K562 (cell line): Measurements from ENCODE around the gene TPPP. TPM values are rescaled to one million over a fixed set of nuclear protein-coding genes. Genes with fewer than 3 reads are reported as not detected.

Experiments
- ATAC-seq: fragments of 200-7000 bp; cut with Tn5 transposase; 3 replicates; pipeline ENCODE4 v1.9.1; 2020; ENCODE audit warnings: moderate library complexity
- BruUV-seq: library from RNA; stranded (reverse); fragments of 400-500 nt; replicated peaks from 2 replicates; lab custom pipeline; 2021; lab: Mats Ljungman, UMichigan
- CTCF ChIA-PET: fragments of 300-600 bp; formaldehyde crosslinking; extraction: SDS; loops from one replicate; lab custom pipeline; 2021; ENCODE audit warnings: low intra/inter-chr PET ratio; lab: Yijun Ruan, JAX
- POLR2A ChIA-PET: fragments of 300-600, 350-650 bp; sonication (Branson Sonifier 250); formaldehyde crosslinking; extraction: SDS; loops from one replicate; lab custom pipeline; 2021; ENCODE audit warnings: antibody characterized with exemption, inconsistent platforms; lab: Yijun Ruan, JAX
- DNase-seq, 4 experiments: peaks; one replicate each; pipeline versions ENCODE4 v3.0.0 to v3.0.0-alpha.2; 2011 to 2018; ENCODE audit warnings: low spot score in 3 of 4, mixed read lengths in 3 of 4; ENCODE audit errors: extremely low read depth in 1 of 4
- FAIRE-seq: peaks from 2 replicates; lab custom pipeline; 2011; peaks lifted over from hg19 to GRCh38; lab: Jason Lieb, UNC
- H2AFZ ChIP-seq: 2 replicates; pipeline ENCODE4 v1.6.0; 2011; ENCODE audit warnings: low read depth, low read length, control low read depth, inconsistent platforms
- H3K27ac ChIP-seq: fragments of 200-600 bp; 3 replicates; pipeline ENCODE4 v1.8.0; 2011; ENCODE audit warnings: low read depth, mild to moderate bottlenecking, control low read depth, inconsistent platforms, low read length, moderate library complexity, mixed read lengths; ENCODE audit errors: extremely low read depth
- H3K27me3 ChIP-seq, 2 experiments: fragments of 300-600 bp in 1 of 2; 2 replicates in 1 of 2; 3 replicates in 1 of 2; pipeline versions ENCODE4 v1.6.0 to v1.8.0; 2011; ENCODE audit warnings: inconsistent platforms in 2 of 2, low read length in 2 of 2, mild to moderate bottlenecking in 1 of 2, mixed read lengths in 1 of 2, moderate library complexity in 1 of 2; ENCODE audit not compliant: control insufficient read depth in 2 of 2, insufficient read depth in 2 of 2
- H3K36me3 ChIP-seq: fragments of 300-600 bp; 3 replicates; pipeline ENCODE4 v1.8.0; 2011; ENCODE audit warnings: mild to moderate bottlenecking, low read length, inconsistent platforms; ENCODE audit not compliant: control insufficient read depth, insufficient read depth
- H3K4me1 ChIP-seq, 2 experiments: fragments of 200-600 bp in 1 of 2; replicated peaks in 1 of 2; 2 replicates in 1 of 2; 3 replicates in 1 of 2; pipeline versions ENCODE4 v1.5.1 to v1.8.0; 2011; ENCODE audit warnings: inconsistent platforms in 2 of 2, low read length in 2 of 2, mild to moderate bottlenecking in 1 of 2, mixed read lengths in 1 of 2, moderate library complexity in 1 of 2; ENCODE audit not compliant: control insufficient read depth in 2 of 2, insufficient read depth in 2 of 2
- H3K4me2 ChIP-seq: 2 replicates; pipeline ENCODE4 v1.6.1; 2011; ENCODE audit warnings: low read length, control low read depth, inconsistent platforms, mixed read lengths; ENCODE audit not compliant: insufficient read depth
- H3K4me3 ChIP-seq: fragments of 200-600 bp; sonication (generic), shearing (Covaris generic); 2 replicates; pipeline ENCODE4 v1.5.1; 2016; ENCODE audit warnings: control low read depth, inconsistent platforms
- H3K79me2 ChIP-seq: fragments of 200-600 bp; 3 replicates; pipeline ENCODE4 v1.8.0; 2011; ENCODE audit warnings: low read length, inconsistent platforms; ENCODE audit not compliant: control insufficient read depth, insufficient read depth
- H3K9ac ChIP-seq, 2 experiments: 2 replicates each; pipeline versions ENCODE4 v1.6.0 to v1.6.1; 2011; ENCODE audit warnings: low read depth in 2 of 2, low read length in 2 of 2, control low read depth in 1 of 2, inconsistent platforms in 1 of 2, mild to moderate bottlenecking in 1 of 2, mixed read lengths in 1 of 2; ENCODE audit not compliant: insufficient read depth in 1 of 2
- H3K9me1 ChIP-seq: one replicate; pipeline ENCODE4 v1.6.0; 2011; ENCODE audit warnings: inconsistent platforms, mild to moderate bottlenecking, low read length, moderate library complexity; ENCODE audit not compliant: control insufficient read depth, insufficient read depth
- H3K9me3 ChIP-seq: replicated peaks from 2 replicates; pipeline ENCODE4 v1.5.1; 2011; ENCODE audit warnings: low read depth, low read length, inconsistent platforms; ENCODE audit not compliant: control insufficient read depth, insufficient read depth
- H4K20me1 ChIP-seq: replicated peaks from 2 replicates; pipeline ENCODE4 v1.6.1; 2011; ENCODE audit warnings: low read length, inconsistent platforms, mixed read lengths; ENCODE audit not compliant: control insufficient read depth, insufficient read depth
- POLR2G ChIP-seq: fragments of 200-400 bp; formaldehyde crosslinking; IDR thresholded peaks from 2 replicates; pipeline ENCODE4 v1.6.1; 2017; ENCODE audit warnings: low read depth, mild to moderate bottlenecking, antibody characterized with exemption, low read length, moderate library complexity
- ZNF212 ChIP-seq: fragments of 450-650 bp; formaldehyde crosslinking; IDR thresholded peaks from 2 replicates; pipeline ENCODE4 v1.4.0; 2020; ENCODE audit warnings: mild to moderate bottlenecking
- WGBS: fragments of 100-300 bp; shearing (Covaris generic); methylation state at CpG from one replicate; pipeline ENCODE4 v1.1.6; 2016; ENCODE audit warnings: low coverage, mixed read lengths; ENCODE audit not compliant: insufficient coverage; ENCODE audit errors: missing lambda C conversion rate; 5-methylcytosine and 5-hydroxymethylcytosine counted together
- in situ Hi-C: fragments of 300-500 bp; cut with MboI; formaldehyde crosslinking; loops from 4 replicates; pipeline ENCODE4 v1.15.0; 2018; ENCODE audit warnings: inconsistent platforms, mixed read lengths
- intact Hi-C: fragments of 100-400 bp; cut with micrococcal nuclease; formaldehyde crosslinking; loops from 2 replicates; pipeline ENCODE4 v1.14.2; 2022
- polyA plus RNA-seq, 8 experiments: library from polyadenylated mRNA; depleted of rRNA in 4 of 8; stranded (reverse) in 5 of 8; unstranded in 3 of 8; fragments of >200 nt; fragmentation: Nextera tagmentation in 2 of 8; fragmentation: Illumina TruSeq in 1 of 8; extraction: Ambion mirVana in 2 of 8; extraction: Trizol in 1 of 8; gene quantifications; 2 replicates each; pipeline versions ENCODE4 v1.2.1 to v1.2.3, GENCODE V29; 2011 to 2014; ENCODE audit warnings: inconsistent platforms in 1 of 8, missing spikeins in 1 of 8
- total RNA-seq, 7 experiments: library from RNA; depleted of rRNA in 6 of 7; stranded (reverse); fragments of >200 nt in 6 of 7; fragmentation: Illumina TruSeq in 2 of 7; extraction: Trizol in 2 of 7; gene quantifications; 2 replicates each; pipeline versions ENCODE4 v1.2.1 to v1.2.3, GENCODE V29; 2011 to 2021; ENCODE audit warnings: low replicate concordance in 1 of 7
- TF ChIP-seq, protein P1 (sequence below): fragments of 250-450 bp; sonication (Bioruptor Pico); IDR thresholded peaks from 2 replicates; pipeline ENCODE4 v1.5.0; 2021

The TPPP gene
- total and polyA plus RNA-seq, 9 of the 15 experiments (the other 6 are each of a cell fraction or from before 2014, with no cell fraction given), result 0.01 to 0.07 (median 0.03) TPM; not detected in 6

DNA sequence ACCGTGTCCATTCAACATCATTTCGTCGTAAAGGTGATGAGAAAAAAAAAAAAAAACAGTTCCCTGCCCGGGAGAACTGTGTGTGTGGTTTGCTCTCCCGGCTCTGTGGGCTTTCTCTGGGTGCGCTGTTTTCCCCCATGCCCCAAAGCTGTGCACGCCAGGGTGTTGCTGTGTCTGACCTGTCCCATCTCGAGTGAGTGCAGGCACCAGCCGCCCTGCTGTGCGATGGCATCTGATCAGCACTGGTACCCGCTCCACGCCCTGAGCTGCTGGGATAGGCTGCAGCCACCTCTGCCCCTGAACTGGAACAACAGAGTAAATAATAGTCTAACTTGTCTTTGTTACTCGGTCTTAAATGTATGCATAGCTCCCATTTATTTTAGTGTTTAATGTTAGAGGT, 47.7 kb downstream of the TPPP start:
- no peak overlapping the region for H3K4me2 ChIP-seq
- in situ Hi-C loops (no loop called here), intact Hi-C loops (no loop called here)
- ChIA-PET CTCF (no interaction called here), POLR2A (interaction anchor here (0.6 kb wide), 1 partner anchor 23 kb away, joined by 3 read pairs; no protein-coding TSS in a partner anchor)
- H3K79me2 ChIP-seq, result peaks cover 6% of the 10 kb centered on the region; the same call in 1 of the 3 replicates
- FAIRE-seq, result no peak
- H2AFZ ChIP-seq, result no peak overlapping the region
- H3K9me3 ChIP-seq, result peaks cover 24% of the 10 kb centered on the region
- no peak for ATAC-seq
- H3K27ac ChIP-seq, result no peak overlapping the region
- H3K4me1 ChIP-seq, result peaks cover 0 to 3% of the 10 kb centered on the region in 2 experiments; a peak in 1 of 5 replicates
- no peaks in the 10 kb centered on the region for H3K9me1 ChIP-seq
- H3K27me3 ChIP-seq, result no peaks in the 10 kb centered on the region
- H3K4me3 ChIP-seq, result no peak overlapping the region
- BruUV-seq, result no TSS peak
- no peak overlapping the region for H3K9ac ChIP-seq
- TF ChIP-seq ZNF212 (CRISPR knock-in tag) (no peak), POLR2G (0 out of 2 replicates have a peak, but pooled peaks have one; percentile 45)
- no peaks in the 10 kb centered on the region for H4K20me1 ChIP-seq
- 96% methylated on average over 10 of the region's 13 CpGs for WGBS
- peaks cover 85% of the 10 kb centered on the region for H3K36me3 ChIP-seq
- no peak for DNase-seq

DNA sequence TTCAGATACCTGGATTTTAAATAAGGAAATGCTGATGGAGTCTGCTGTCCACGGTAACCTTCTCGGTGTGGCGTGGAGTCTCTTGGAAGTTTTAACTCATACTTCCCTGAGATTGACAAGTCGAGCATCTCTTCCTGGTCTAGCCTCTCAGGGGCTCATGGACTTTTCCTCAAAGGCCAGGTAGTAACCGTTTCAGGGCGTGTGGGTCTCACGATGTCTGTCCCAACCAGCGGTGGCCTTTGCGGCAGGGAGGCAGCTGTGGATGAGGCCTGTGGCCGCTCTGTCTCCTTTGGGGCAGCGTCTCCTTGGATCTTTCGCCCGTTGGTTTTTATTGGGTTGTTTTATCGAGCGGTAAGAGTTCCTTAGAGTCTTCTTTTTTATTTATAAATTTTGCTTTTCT, 48.2 kb downstream of the TPPP start:
- FAIRE-seq, result no peak

More for the DNA sequence above, 48.2 kb downstream of the TPPP start:
- H3K9me1 ChIP-seq, result no peaks in the 10 kb centered on the region
- CTCF ChIA-PET, result no interaction called here
- peaks cover 6% of the 10 kb centered on the region; the same call in 1 of the 3 replicates for H3K79me2 ChIP-seq
- 97% methylated on average over 15 of the region's 15 CpGs for WGBS
- POLR2A ChIA-PET, result interaction anchor here (0.6 kb wide), 1 partner anchor 22 kb away, joined by 3 read pairs; no protein-coding TSS in a partner anchor
- ATAC-seq (no peak), DNase-seq (no peak)
- H3K36me3 ChIP-seq, result peaks cover 88% of the 10 kb centered on the region
- no TSS peak for BruUV-seq
- H3K4me1 ChIP-seq, result peaks cover 0 to 3% of the 10 kb centered on the region in 2 experiments; a peak in 1 of 5 replicates
- H4K20me1 ChIP-seq, result no peaks in the 10 kb centered on the region; the same call in 1 of the 2 replicates
- H2AFZ ChIP-seq, result no peak overlapping the region
- in situ Hi-C loops, result no loop called here
- no peaks in the 10 kb centered on the region for H3K27me3 ChIP-seq
- no peak overlapping the region for H3K9ac ChIP-seq
- H3K4me3 ChIP-seq, result no peak overlapping the region
- peaks cover 23% of the 10 kb centered on the region for H3K9me3 ChIP-seq
- TF ChIP-seq, protein P1, sequence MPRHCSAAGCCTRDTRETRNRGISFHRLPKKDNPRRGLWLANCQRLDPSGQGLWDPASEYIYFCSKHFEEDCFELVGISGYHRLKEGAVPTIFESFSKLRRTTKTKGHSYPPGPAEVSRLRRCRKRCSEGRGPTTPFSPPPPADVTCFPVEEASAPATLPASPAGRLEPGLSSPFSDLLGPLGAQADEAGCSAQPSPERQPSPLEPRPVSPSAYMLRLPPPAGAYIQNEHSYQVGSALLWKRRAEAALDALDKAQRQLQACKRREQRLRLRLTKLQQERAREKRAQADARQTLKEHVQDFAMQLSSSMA (CRISPR knock-in tag), result no peak
- 0 out of 2 replicates have a peak, but pooled peaks have one; percentile 5 for TF ChIP-seq POLR2G
- H3K27ac ChIP-seq, result no peak overlapping the region
- intact Hi-C loops, result no loop called here
- H3K4me2 ChIP-seq, result no peak overlapping the region
